Neural cell (in vitro differentiated cells): Measurements from ENCODE around the gene BLVRB. TPM values are rescaled to one million over a fixed set of nuclear protein-coding genes. Genes with fewer than 3 reads are reported as not detected.
"Not testable (repeated sequence)": the region's sequence is repeated elsewhere in the genome, so short reads cannot be mapped to it uniquely, and the experiment has no call there.

ENCODE experiments used
- H2AFZ ChIP-seq: fragments of 200-600, 300-800 bp; sonication (generic), shearing (Covaris generic); 2 replicates; pipeline ENCODE4 v1.6.0; 2014; ENCODE audit warnings: low read depth, mild to moderate bottlenecking, antibody characterized with exemption, low read length, moderate library complexity
- H3F3A ChIP-seq: fragments of 200-600 bp; shearing (Covaris generic); 2 replicates; pipeline ENCODE4 v1.6.1; 2016; ENCODE audit warnings: mild to moderate bottlenecking, moderate library complexity, mixed read lengths, antibody characterized with exemption, low read length; ENCODE audit not compliant: insufficient read depth, poor library complexity, severe bottlenecking
- H3K27ac ChIP-seq: fragments of 200-600, 300-800 bp; sonication (generic), shearing (Covaris generic); 2 replicates; pipeline ENCODE4 v1.5.1; 2014; ENCODE audit warnings: mild to moderate bottlenecking, low read length, moderate library complexity
- H3K27me3 ChIP-seq: fragments of 300-800, 200-600 bp; sonication (generic), shearing (Covaris generic); 2 replicates; pipeline ENCODE4 v1.6.0; 2014; ENCODE audit warnings: mild to moderate bottlenecking, low read depth, low read length, moderate library complexity; ENCODE audit not compliant: insufficient read depth
- H3K36me3 ChIP-seq: fragments of 300-800, 200-600 bp; sonication (generic), shearing (Covaris generic); 2 replicates; pipeline ENCODE4 v1.5.1; 2014; ENCODE audit warnings: mild to moderate bottlenecking, antibody characterized with exemption, low read length, moderate library complexity; ENCODE audit not compliant: insufficient read depth
- H3K4me2 ChIP-seq: fragments of 300-800, 200-600 bp; sonication (generic), shearing (Covaris generic); 2 replicates; pipeline ENCODE4 v1.6.0; 2014; ENCODE audit warnings: mild to moderate bottlenecking, low read length
- H3K4me3 ChIP-seq: fragments of 300-800, 200-600 bp; sonication (generic), shearing (Covaris generic); 2 replicates; pipeline ENCODE4 v1.5.1; 2014; ENCODE audit warnings: mild to moderate bottlenecking, low read length, moderate library complexity
- H3K79me2 ChIP-seq: fragments of 200-600 bp; shearing (Covaris generic); replicated peaks from 2 replicates; pipeline ENCODE4 v1.6.0; 2014; ENCODE audit warnings: mild to moderate bottlenecking, low read length, moderate library complexity; ENCODE audit not compliant: insufficient read depth
- H3K9ac ChIP-seq: fragments of 300-800, 200-600 bp; sonication (generic), shearing (Covaris generic); 2 replicates; pipeline ENCODE4 v1.6.1; 2016; ENCODE audit warnings: mild to moderate bottlenecking, low read length, mixed read lengths
- H3K9me2 ChIP-seq: fragments of 200-600 bp; shearing (Covaris generic); 2 replicates; pipeline ENCODE4 v1.6.1; 2016; ENCODE audit warnings: mild to moderate bottlenecking, low read length, mixed read lengths; ENCODE audit not compliant: insufficient read depth
- H3K9me3 ChIP-seq: fragments of 200-600, 300-800 bp; sonication (generic), shearing (Covaris generic); 2 replicates; pipeline ENCODE4 v1.6.1; 2016; ENCODE audit warnings: mild to moderate bottlenecking, mixed run types, low read length, moderate library complexity, mixed read lengths
- H4K20me1 ChIP-seq: fragments of 200-600 bp; shearing (Covaris generic); 2 replicates; pipeline ENCODE4 v1.6.1; 2016; ENCODE audit warnings: mild to moderate bottlenecking, mixed run types; ENCODE audit not compliant: insufficient read depth
- EP300 ChIP-seq: fragments of 450-650 bp; conservative IDR thresholded peaks from 2 replicates; pipeline ENCODE4 v1.6.1; 2014; ENCODE audit warnings: antibody characterized with exemption, mild to moderate bottlenecking, moderate library complexity; ENCODE audit not compliant: poor library complexity, severe bottlenecking
- EZH2 ChIP-seq: fragments of 200-600, 300-800 bp; shearing (Covaris generic), sonication (generic); IDR thresholded peaks from 2 replicates; pipeline ENCODE4 v1.6.1; 2014; ENCODE audit warnings: antibody characterized with exemption, low read length, borderline replicate concordance, mild to moderate bottlenecking; ENCODE audit not compliant: insufficient read depth, poor library complexity, severe bottlenecking
- MXI1 ChIP-seq: fragments of 450-650 bp; conservative IDR thresholded peaks from 2 replicates; pipeline ENCODE4 v1.6.1; 2014; ENCODE audit warnings: antibody characterized with exemption, mild to moderate bottlenecking; ENCODE audit not compliant: poor library complexity, severe bottlenecking
- POLR2AphosphoS5 ChIP-seq: IDR thresholded peaks from 2 replicates; pipeline ENCODE4 v1.6.1; 2012
- RAD21 ChIP-seq: fragments of 450-650 bp; conservative IDR thresholded peaks from 2 replicates; pipeline ENCODE4 v1.6.1; 2014; ENCODE audit warnings: antibody characterized with exemption, mild to moderate bottlenecking, moderate library complexity
- SMC3 ChIP-seq: fragments of 450-650 bp; conservative IDR thresholded peaks from 2 replicates; pipeline ENCODE4 v1.6.1; 2014; ENCODE audit warnings: antibody characterized with exemption, mild to moderate bottlenecking, moderate library complexity; ENCODE audit not compliant: poor library complexity
- TAF1 ChIP-seq: IDR thresholded peaks from 2 replicates; pipeline ENCODE4 v1.6.1; 2012; ENCODE audit warnings: low read depth
- polyA plus RNA-seq: library from polyadenylated mRNA; depleted of rRNA; stranded (reverse); fragments of >200 nt; gene quantifications from 2 replicates; pipeline ENCODE4 v1.2.3, GENCODE V29; 2014
- TF ChIP-seq, protein P1 (sequence below): fragments of 450-650 bp; IDR thresholded peaks from 2 replicates; pipeline ENCODE4 v1.5.1; 2014; ENCODE audit warnings: antibody characterized with exemption, mild to moderate bottlenecking, moderate library complexity; ENCODE audit not compliant: poor library complexity, severe bottlenecking
- TF ChIP-seq, protein P2 (sequence below): IDR thresholded peaks from 2 replicates; pipeline ENCODE4 v1.6.1; 2012; ENCODE audit warnings: borderline replicate concordance

The BLVRB gene
- polyA plus RNA-seq, 1 donor from 2014 or later = 9.9 TPM

DNA sequence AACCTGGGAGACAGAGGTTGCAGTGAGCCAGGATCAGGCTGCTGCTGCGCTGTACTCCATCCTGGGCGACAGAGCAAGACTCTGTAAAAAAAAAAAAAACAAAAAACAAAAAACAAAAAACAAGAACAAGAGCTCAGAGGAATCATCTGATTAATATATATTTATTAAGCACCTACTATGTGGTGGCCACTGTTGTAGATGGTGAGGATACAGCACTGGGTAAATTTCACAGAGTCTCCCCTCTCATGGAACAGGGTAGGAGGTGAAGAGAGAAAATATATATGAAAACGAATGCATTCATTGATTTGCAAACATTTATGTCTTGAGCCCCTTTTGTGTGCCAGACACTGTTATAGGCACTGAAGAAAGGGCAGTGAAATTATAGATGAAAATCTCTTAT lies 33.8 kb downstream of the BLVRB start:
- H2AFZ ChIP-seq = no peak overlapping the region
- no peaks in the 10 kb centered on the region for H3K9me2 ChIP-seq
- H3K27ac ChIP-seq = no peak overlapping the region
- no peaks in the 10 kb centered on the region for H4K20me1 ChIP-seq
- H3K4me3 ChIP-seq = no peak overlapping the region
- no peaks in the 10 kb centered on the region for H3F3A ChIP-seq
- TF ChIP-seq MXI1 (no peak), SMC3 (no peak), RAD21 (no peak)
- H3K36me3 ChIP-seq = no peaks in the 10 kb centered on the region
- H3K4me2 ChIP-seq = no peak overlapping the region
- no peak overlapping the region for H3K9ac ChIP-seq
- H3K79me2 ChIP-seq = no peaks in the 10 kb centered on the region
- H3K27me3 ChIP-seq = no peaks in the 10 kb centered on the region
- no peaks in the 10 kb centered on the region for H3K9me3 ChIP-seq

DNA sequence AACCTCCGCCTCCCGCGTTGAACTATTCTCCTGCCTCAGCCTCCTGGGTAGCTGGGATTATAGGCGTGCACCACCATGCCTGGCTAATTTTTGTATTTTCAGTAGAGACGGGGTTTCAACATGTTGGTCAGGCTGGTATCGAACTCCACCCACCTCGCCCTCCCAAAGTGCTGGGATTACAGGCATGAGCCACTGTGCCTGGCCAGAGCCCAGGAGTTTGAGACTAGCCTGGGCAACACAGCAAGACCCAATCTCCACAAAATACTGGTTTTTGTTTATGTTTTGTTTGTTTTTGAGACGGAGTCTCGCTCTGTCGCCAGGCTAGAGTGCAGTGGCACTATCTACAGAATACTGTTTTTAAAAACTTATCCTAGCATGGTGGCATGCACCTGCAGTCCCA lies 35.3 kb downstream of the BLVRB start:
- not testable (repeated sequence) for H3K27ac ChIP-seq, H3K9me3 ChIP-seq, H3K79me2 ChIP-seq, H3F3A ChIP-seq, H3K27me3 ChIP-seq, H4K20me1 ChIP-seq, H3K9ac ChIP-seq, H3K36me3 ChIP-seq, H3K9me2 ChIP-seq, H2AFZ ChIP-seq, H3K4me2 ChIP-seq, H3K4me3 ChIP-seq

DNA sequence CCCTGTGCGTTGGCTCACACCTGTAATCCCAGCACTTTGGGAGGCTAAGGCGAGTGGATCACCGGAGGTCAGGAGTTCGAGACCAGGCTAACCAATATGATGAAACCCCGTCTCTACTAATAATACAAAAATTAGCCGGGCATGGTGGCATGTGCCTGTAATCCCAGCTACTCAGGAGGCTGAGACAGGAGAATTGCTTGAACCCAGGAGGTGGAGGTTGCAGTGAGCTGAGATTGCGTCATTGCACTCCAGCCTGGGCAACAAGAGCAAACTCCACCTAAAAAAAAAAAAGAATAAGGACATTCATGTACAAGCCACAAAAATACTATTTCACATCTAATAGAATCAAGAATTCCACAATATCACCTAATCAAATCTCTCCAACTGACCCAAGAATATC lies 37.3 kb downstream of the BLVRB start:
- not testable (repeated sequence) for H3K79me2 ChIP-seq, H3K9ac ChIP-seq, H4K20me1 ChIP-seq, H3K4me3 ChIP-seq, H3K9me2 ChIP-seq, H2AFZ ChIP-seq, H3K36me3 ChIP-seq, H3K4me2 ChIP-seq, H3F3A ChIP-seq, H3K27ac ChIP-seq, H3K9me3 ChIP-seq, H3K27me3 ChIP-seq

DNA sequence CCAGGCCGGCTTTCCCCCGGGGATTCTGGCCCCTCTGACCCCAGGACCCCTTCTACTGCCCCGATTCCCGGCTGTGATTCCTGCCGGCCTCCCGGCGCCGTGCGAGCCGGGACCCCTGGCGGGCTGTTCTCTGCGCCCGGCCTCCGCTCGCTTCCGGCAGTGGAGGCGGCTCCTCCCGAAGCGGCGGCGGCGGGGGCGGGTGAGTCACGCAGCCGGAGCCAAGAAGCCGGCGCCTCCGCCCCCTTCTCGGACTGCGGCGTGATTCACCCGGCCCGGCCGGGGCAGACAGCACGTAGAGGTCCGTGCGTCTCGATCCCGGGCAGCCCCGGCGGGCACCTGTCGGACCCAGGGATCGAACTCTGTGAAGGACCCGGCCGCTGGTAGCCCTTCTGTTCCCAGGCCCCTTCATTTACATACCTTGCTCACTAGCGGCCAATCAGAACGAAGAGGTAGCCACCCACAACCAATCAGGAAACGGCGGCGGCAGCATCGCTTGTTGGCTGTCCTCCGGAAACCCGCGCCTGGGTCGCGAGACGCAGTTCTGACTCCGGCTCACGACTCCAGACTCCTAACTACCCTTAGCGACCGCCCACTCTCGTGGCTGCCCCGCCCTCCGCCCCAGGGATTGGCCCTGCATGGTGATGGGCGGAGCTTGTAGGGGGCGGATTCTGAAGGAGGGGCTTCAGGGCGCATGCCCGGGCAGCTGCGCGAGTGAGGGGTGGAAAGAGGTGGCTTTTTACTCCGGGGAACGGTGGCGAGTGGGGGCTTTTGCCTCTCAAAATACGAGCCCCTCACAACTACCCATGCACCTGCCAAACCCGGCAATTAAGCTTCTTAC lies 39.9 kb downstream of the BLVRB start, which contains the start of gene SERTAD1:
Gene SERTAD1 (minus strand): TSS at position 543 of the 838 bp plus-strand sequence. CDS start 2,446 bp downstream, outside the sequence.
- TF ChIP-seq POLR2AphosphoS5 (peak; percentile 81), SMC3 (peak; percentile 57), MXI1 (peak; percentile 63), RAD21 (peak; percentile 34), EZH2 (no peak), TAF1 (no peak), EP300 (peak; percentile 53)
- TF ChIP-seq, protein P1, sequence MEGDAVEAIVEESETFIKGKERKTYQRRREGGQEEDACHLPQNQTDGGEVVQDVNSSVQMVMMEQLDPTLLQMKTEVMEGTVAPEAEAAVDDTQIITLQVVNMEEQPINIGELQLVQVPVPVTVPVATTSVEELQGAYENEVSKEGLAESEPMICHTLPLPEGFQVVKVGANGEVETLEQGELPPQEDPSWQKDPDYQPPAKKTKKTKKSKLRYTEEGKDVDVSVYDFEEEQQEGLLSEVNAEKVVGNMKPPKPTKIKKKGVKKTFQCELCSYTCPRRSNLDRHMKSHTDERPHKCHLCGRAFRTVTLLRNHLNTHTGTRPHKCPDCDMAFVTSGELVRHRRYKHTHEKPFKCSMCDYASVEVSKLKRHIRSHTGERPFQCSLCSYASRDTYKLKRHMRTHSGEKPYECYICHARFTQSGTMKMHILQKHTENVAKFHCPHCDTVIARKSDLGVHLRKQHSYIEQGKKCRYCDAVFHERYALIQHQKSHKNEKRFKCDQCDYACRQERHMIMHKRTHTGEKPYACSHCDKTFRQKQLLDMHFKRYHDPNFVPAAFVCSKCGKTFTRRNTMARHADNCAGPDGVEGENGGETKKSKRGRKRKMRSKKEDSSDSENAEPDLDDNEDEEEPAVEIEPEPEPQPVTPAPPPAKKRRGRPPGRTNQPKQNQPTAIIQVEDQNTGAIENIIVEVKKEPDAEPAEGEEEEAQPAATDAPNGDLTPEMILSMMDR = peak; percentile 80
- TF ChIP-seq, protein P2, sequence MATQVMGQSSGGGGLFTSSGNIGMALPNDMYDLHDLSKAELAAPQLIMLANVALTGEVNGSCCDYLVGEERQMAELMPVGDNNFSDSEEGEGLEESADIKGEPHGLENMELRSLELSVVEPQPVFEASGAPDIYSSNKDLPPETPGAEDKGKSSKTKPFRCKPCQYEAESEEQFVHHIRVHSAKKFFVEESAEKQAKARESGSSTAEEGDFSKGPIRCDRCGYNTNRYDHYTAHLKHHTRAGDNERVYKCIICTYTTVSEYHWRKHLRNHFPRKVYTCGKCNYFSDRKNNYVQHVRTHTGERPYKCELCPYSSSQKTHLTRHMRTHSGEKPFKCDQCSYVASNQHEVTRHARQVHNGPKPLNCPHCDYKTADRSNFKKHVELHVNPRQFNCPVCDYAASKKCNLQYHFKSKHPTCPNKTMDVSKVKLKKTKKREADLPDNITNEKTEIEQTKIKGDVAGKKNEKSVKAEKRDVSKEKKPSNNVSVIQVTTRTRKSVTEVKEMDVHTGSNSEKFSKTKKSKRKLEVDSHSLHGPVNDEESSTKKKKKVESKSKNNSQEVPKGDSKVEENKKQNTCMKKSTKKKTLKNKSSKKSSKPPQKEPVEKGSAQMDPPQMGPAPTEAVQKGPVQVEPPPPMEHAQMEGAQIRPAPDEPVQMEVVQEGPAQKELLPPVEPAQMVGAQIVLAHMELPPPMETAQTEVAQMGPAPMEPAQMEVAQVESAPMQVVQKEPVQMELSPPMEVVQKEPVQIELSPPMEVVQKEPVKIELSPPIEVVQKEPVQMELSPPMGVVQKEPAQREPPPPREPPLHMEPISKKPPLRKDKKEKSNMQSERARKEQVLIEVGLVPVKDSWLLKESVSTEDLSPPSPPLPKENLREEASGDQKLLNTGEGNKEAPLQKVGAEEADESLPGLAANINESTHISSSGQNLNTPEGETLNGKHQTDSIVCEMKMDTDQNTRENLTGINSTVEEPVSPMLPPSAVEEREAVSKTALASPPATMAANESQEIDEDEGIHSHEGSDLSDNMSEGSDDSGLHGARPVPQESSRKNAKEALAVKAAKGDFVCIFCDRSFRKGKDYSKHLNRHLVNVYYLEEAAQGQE = peak; percentile 33
- Histone ChIP-seq H3K36me3 (no peaks in the 10 kb centered on the region), H2AFZ (peak within 1 kb of the TSS; percentile 45), H3F3A (no peaks in the 10 kb centered on the region), H3K9me3 (no peaks in the 10 kb centered on the region), H3K79me2 (no peaks in the 10 kb centered on the region), H3K9me2 (no peaks in the 10 kb centered on the region), H3K4me2 (peak within 1 kb of the TSS; percentile 61), H3K27ac (peak within 1 kb of the TSS; percentile 81), H3K9ac (peak within 1 kb of the TSS; percentile 76), H3K27me3 (no peaks in the 10 kb centered on the region), H3K4me3 (peak within 1 kb of the TSS; percentile 85), H4K20me1 (no peaks in the 10 kb centered on the region)
